Measurements from ENCODE around the gene HCFC1. TPM values are rescaled to one million over a fixed set of nuclear protein-coding genes. Genes with fewer than 3 reads are reported as not detected.

The HCFC1 gene
- polyA plus RNA-seq (2013, experiment 1 of 4) = 85.2 TPM
- polyA plus RNA-seq (2013, experiment 2 of 4) = 86.5 TPM
- 61.4 TPM for polyA plus RNA-seq (2013, experiment 3 of 4)
- polyA plus RNA-seq (2013, experiment 4 of 4) = 68.1 TPM

- no peaks in the 10 kb centered on the region for H3K27me3 ChIP-seq (ENCODE audit: control insufficient read depth, insufficient read depth, low read length, poor library complexity, severe bottlenecking)
- peak within 1 kb of the TSS; percentile 59 for H3K4me3 ChIP-seq (ENCODE audit: insufficient read depth, low read depth, low read length)
- H3K9me3 ChIP-seq (ENCODE audit: control insufficient read depth, low read length) = no peaks in the 10 kb centered on the region
- H3K4me1 ChIP-seq (ENCODE audit: control insufficient read depth, insufficient read depth, low read length) = peaks cover 19% of the 10 kb centered on the region
- H3K27ac ChIP-seq (ENCODE audit: insufficient read depth, low read depth, low read length, poor library complexity, severe bottlenecking) = peak within 1 kb of the TSS; percentile 99
- H3K36me3 ChIP-seq (ENCODE audit: control insufficient read depth, insufficient read depth, low read length) = no peaks in the 10 kb centered on the region
- 0% methylated on average over 96 of the region's 96 CpGs for whole genome bisulfite sequencing, 2 experiments
Observed at GRCh38 chrX:153971450-153972367, at the start of gene HCFC1. Gene HCFC1, minus strand, starts transcription at chrX:153971818. Its CDS starts 978 bp downstream, at chrX:153970840.

GRCh38 chrX:154021131-154021611 lies 49.6 kb upstream of the HCFC1 start:
- H3K27me3 ChIP-seq (ENCODE audit: control insufficient read depth, insufficient read depth, low read length, poor library complexity, severe bottlenecking) = no peaks in the 10 kb centered on the region
- WGBS, 2 experiments = 81 to 89% methylated on average over 11 of the region's 11 CpGs
- peaks cover 17% of the 10 kb centered on the region for H3K4me1 ChIP-seq (ENCODE audit: control insufficient read depth, insufficient read depth, low read length)
- no peak overlapping the region for H3K27ac ChIP-seq (ENCODE audit: insufficient read depth, low read depth, low read length, poor library complexity, severe bottlenecking)
- H3K36me3 ChIP-seq (ENCODE audit: control insufficient read depth, insufficient read depth, low read length) = no peaks in the 10 kb centered on the region
- H3K4me3 ChIP-seq (ENCODE audit: insufficient read depth, low read depth, low read length) = no peak overlapping the region
- no peaks in the 10 kb centered on the region for H3K9me3 ChIP-seq (ENCODE audit: control insufficient read depth, low read length)

GRCh38 chrX:154020536-154021115 lies 49.0 kb upstream of the HCFC1 start:
- no peaks in the 10 kb centered on the region for H3K9me3 ChIP-seq (ENCODE audit: control insufficient read depth, low read length)
- peak overlapping the region; percentile 39 for H3K4me3 ChIP-seq (ENCODE audit: insufficient read depth, low read depth, low read length)
- no peaks in the 10 kb centered on the region for H3K27me3 ChIP-seq (ENCODE audit: control insufficient read depth, insufficient read depth, low read length, poor library complexity, severe bottlenecking)
- 85 to 87% methylated on average over 9 of the region's 9 CpGs for WGBS, 2 experiments
- no peaks in the 10 kb centered on the region for H3K36me3 ChIP-seq (ENCODE audit: control insufficient read depth, insufficient read depth, low read length)
- H3K4me1 ChIP-seq (ENCODE audit: control insufficient read depth, insufficient read depth, low read length) = peaks cover 17% of the 10 kb centered on the region
- H3K27ac ChIP-seq (ENCODE audit: insufficient read depth, low read depth, low read length, poor library complexity, severe bottlenecking) = peak overlapping the region; percentile 50

- H3K36me3 ChIP-seq (ENCODE audit: control insufficient read depth, insufficient read depth, low read length) = no peaks in the 10 kb centered on the region
- H3K27ac ChIP-seq (ENCODE audit: insufficient read depth, low read depth, low read length, poor library complexity, severe bottlenecking) = peak within 1 kb of the TSS; percentile 50
- peak within 1 kb of the TSS; percentile 39 for H3K4me3 ChIP-seq (ENCODE audit: insufficient read depth, low read depth, low read length)
- 11% methylated on average over 99 of the region's 99 CpGs for WGBS, 2 experiments
- H3K4me1 ChIP-seq (ENCODE audit: control insufficient read depth, insufficient read depth, low read length) = peaks cover 17% of the 10 kb centered on the region
- H3K27me3 ChIP-seq (ENCODE audit: control insufficient read depth, insufficient read depth, low read length, poor library complexity, severe bottlenecking) = no peaks in the 10 kb centered on the region
- H3K9me3 ChIP-seq (ENCODE audit: control insufficient read depth, low read length) = no peaks in the 10 kb centered on the region
Observed at GRCh38 chrX:154019633-154020528, 48.3 kb upstream of the HCFC1 start, which contains the start of gene IRAK1. Gene IRAK1, minus strand, starts transcription at chrX:154019902. Its CDS starts 90 bp downstream, at chrX:154019812.

GRCh38 chrX:154019061-154019621 lies 47.5 kb upstream of the HCFC1 start:
- Histone ChIP-seq H3K27me3 (ENCODE audit: control insufficient read depth, insufficient read depth, low read length, poor library complexity, severe bottlenecking) (no peaks in the 10 kb centered on the region), H3K36me3 (ENCODE audit: control insufficient read depth, insufficient read depth, low read length) (no peaks in the 10 kb centered on the region), H3K4me1 (ENCODE audit: control insufficient read depth, insufficient read depth, low read length) (peaks cover 17% of the 10 kb centered on the region), H3K4me3 (ENCODE audit: insufficient read depth, low read depth, low read length) (peak overlapping the region; percentile 29), H3K27ac (ENCODE audit: insufficient read depth, low read depth, low read length, poor library complexity, severe bottlenecking) (no peak overlapping the region), H3K9me3 (ENCODE audit: control insufficient read depth, low read length) (no peaks in the 10 kb centered on the region)
- 48 to 57% methylated on average over 45 of the region's 45 CpGs for WGBS, 2 experiments

- H3K27ac ChIP-seq (ENCODE audit: insufficient read depth, low read depth, low read length, poor library complexity, severe bottlenecking) = no peak overlapping the region
- H3K36me3 ChIP-seq (ENCODE audit: control insufficient read depth, insufficient read depth, low read length) = no peaks in the 10 kb centered on the region
- no peaks in the 10 kb centered on the region for H3K27me3 ChIP-seq (ENCODE audit: control insufficient read depth, insufficient read depth, low read length, poor library complexity, severe bottlenecking)
- WGBS, 2 experiments = 89 to 92% methylated on average over 14 to 15 of the region's 15 CpGs
- H3K4me1 ChIP-seq (ENCODE audit: control insufficient read depth, insufficient read depth, low read length) = peaks cover 17% of the 10 kb centered on the region
- no peaks in the 10 kb centered on the region for H3K9me3 ChIP-seq (ENCODE audit: control insufficient read depth, low read length)
- H3K4me3 ChIP-seq (ENCODE audit: insufficient read depth, low read depth, low read length) = peak overlapping the region; percentile 29
Observed at GRCh38 chrX:154018518-154019060, 47.0 kb upstream of the HCFC1 start.

GRCh38 chrX:154017766-154018517 lies 46.3 kb upstream of the HCFC1 start:
- H3K4me3 ChIP-seq (ENCODE audit: insufficient read depth, low read depth, low read length) = no peak overlapping the region
- WGBS, 2 experiments = 95 to 96% methylated on average over 26 of the region's 26 CpGs

GRCh38 chrX:154016366-154017076 lies 44.9 kb upstream of the HCFC1 start:
- H3K27me3 ChIP-seq (ENCODE audit: control insufficient read depth, insufficient read depth, low read length, poor library complexity, severe bottlenecking) = no peaks in the 10 kb centered on the region
- H3K4me1 ChIP-seq (ENCODE audit: control insufficient read depth, insufficient read depth, low read length) = peaks cover 6% of the 10 kb centered on the region
- no peak overlapping the region for H3K27ac ChIP-seq (ENCODE audit: insufficient read depth, low read depth, low read length, poor library complexity, severe bottlenecking)
- no peaks in the 10 kb centered on the region for H3K36me3 ChIP-seq (ENCODE audit: control insufficient read depth, insufficient read depth, low read length)
- H3K4me3 ChIP-seq (ENCODE audit: insufficient read depth, low read depth, low read length) = no peak overlapping the region
- H3K9me3 ChIP-seq (ENCODE audit: control insufficient read depth, low read length) = no peaks in the 10 kb centered on the region
- 94 to 95% methylated on average over 24 of the region's 24 CpGs for WGBS, 2 experiments

More at GRCh38 chrX:154017766-154018517, 46.3 kb upstream of the HCFC1 start:
- Histone ChIP-seq H3K36me3 (ENCODE audit: control insufficient read depth, insufficient read depth, low read length) (no peaks in the 10 kb centered on the region), H3K4me1 (ENCODE audit: control insufficient read depth, insufficient read depth, low read length) (peaks cover 16% of the 10 kb centered on the region), H3K27ac (ENCODE audit: insufficient read depth, low read depth, low read length, poor library complexity, severe bottlenecking) (no peak overlapping the region), H3K9me3 (ENCODE audit: control insufficient read depth, low read length) (no peaks in the 10 kb centered on the region), H3K27me3 (ENCODE audit: control insufficient read depth, insufficient read depth, low read length, poor library complexity, severe bottlenecking) (no peaks in the 10 kb centered on the region)

Measured in ectodermal cell (in vitro differentiated cells).